ENCODE data around the gene JAM3. TPM values are rescaled to one million over a fixed set of nuclear protein-coding genes. Genes with fewer than 3 reads are reported as not detected.

The JAM3 gene
- total and polyA plus RNA-seq, 2 of the 8 experiments (the other 6 are each of a cell fraction or from before 2014, with no cell fraction given) = 19.6 to 42.8 TPM

DNA sequence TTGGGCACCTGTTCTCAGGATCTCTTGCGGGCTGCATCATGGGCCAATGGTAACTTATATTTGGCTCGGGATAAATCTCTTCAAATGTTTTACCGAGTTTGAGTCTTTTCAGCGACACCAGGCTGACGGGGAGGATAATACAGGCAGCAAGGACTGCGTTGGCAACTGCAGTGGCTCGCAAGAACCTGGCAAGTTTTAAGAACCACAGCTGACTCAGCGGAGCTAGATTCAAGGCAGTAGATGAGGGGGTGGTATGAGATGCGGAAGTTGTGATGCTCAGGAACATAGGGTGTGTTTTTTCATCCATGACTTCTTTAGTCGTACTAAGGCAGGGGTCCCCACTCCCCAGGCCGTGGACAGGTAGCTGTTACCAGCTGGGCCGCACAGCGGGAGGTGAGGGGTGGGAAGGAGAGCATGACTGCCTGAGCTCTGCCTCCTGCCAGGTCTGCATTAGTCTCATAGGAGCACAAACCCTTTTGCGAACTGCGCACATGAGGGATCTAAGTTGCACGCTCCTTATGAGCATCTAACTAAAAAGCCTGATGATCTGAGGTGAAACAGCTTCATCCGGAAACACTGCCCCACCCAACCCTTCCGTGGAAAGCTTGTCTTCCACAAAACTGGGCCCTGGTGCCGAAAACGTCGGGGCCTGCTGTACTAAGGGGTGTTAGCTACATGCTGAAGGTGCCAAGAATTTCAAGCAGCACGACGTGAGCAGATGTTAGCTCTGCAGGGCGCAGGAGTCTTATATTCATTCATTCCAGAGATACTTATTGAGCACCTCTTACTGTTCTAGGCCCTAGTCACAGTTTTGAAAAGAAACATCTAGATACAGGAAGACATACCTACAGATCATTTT is 6.4 kb upstream of the JAM3 start:
- DNase-seq (ENCODE audit: low read depth in 1 of 2, low spot score in 2 of 2) (peak in 1 of 2 experiments; percentile 40), FAIRE-seq (no peak)
- Histone ChIP-seq H2BK20ac (ENCODE audit: low read length) (no peak overlapping the region), H2BK12ac (ENCODE audit: low read depth, low read length) (no peak overlapping the region), H3K9me3 (ENCODE audit: insufficient read depth in 2 of 2, low read depth in 1 of 2, low read length in 1 of 2) (no peaks in the 10 kb centered on the region), H3K4ac (replicated peaks; ENCODE audit: insufficient read length, low read depth, low read length) (no peak overlapping the region), H2AK5ac (ENCODE audit: low read depth, low read length) (no peak overlapping the region), H4K20me1 (replicated peaks in 1 of 2; ENCODE audit: control insufficient read depth in 1 of 2, insufficient read depth in 2 of 2, low read length in 2 of 2) (no peaks in the 10 kb centered on the region), H2BK15ac (ENCODE audit: low read length) (no peak overlapping the region), H4K5ac (ENCODE audit: insufficient read length, low read depth, low read length) (no peak overlapping the region), H3K36me3 (ENCODE audit: control insufficient read depth in 2 of 4, insufficient read depth in 4 of 4, low read length in 3 of 4) (no peaks in the 10 kb centered on the region), H3K27me3 (replicated peaks in 1 of 4; ENCODE audit: control insufficient read depth in 3 of 4, extremely low read depth in 1 of 4, insufficient read depth in 3 of 4, low read length in 3 of 4) (no peaks in the 10 kb centered on the region), H2BK120ac (replicated peaks; ENCODE audit: low read depth, low read length) (no peak overlapping the region), H3K27ac (ENCODE audit: low read depth, low read length) (no peak overlapping the region), H3K56ac (replicated peaks; ENCODE audit: insufficient read length, low read depth, low read length) (no peak overlapping the region), H3K4me1 (replicated peaks in 1 of 4; ENCODE audit: control insufficient read depth in 3 of 4, insufficient read depth in 4 of 4, low read length in 3 of 4) (peaks cover 0 to 2% (median 0%) of the 10 kb centered on the region in 4 experiments; a peak in 2 of 7 replicates), H3K18ac (ENCODE audit: extremely low read depth, low read length) (peak overlapping the region; percentile 48; the same call in 1 of the 2 replicates), H3K4me3 (ENCODE audit: extremely low read depth in 1 of 4, insufficient read depth in 2 of 4, low read depth in 3 of 4, low read length in 4 of 4) (no peak overlapping the region), H3K14ac (ENCODE audit: insufficient read length) (no peak overlapping the region), H3K79me1 (ENCODE audit: low read depth, low read length) (no peaks in the 10 kb centered on the region), H2BK5ac (ENCODE audit: low read depth, low read length) (no peak overlapping the region), H3K23me2 (ENCODE audit: low read depth, low read length) (no peaks in the 10 kb centered on the region), H3K23ac (ENCODE audit: insufficient read length) (no peak overlapping the region), H3K4me2 (ENCODE audit: insufficient read depth in 1 of 2, low read depth in 2 of 2, low read length in 2 of 2) (no peak overlapping the region), H3K79me2 (ENCODE audit: control insufficient read depth in 1 of 2, insufficient read depth in 2 of 2, low read length in 2 of 2) (no peaks in the 10 kb centered on the region), H3K9ac (replicated peaks in 1 of 4; ENCODE audit: extremely low read depth in 1 of 4, low read depth in 3 of 4, low read length in 3 of 4) (no peak overlapping the region), H2AFZ (ENCODE audit: low read length) (no peak overlapping the region), H4K8ac (ENCODE audit: extremely low read depth, insufficient read depth, low read length) (peak overlapping the region; percentile 28; the same call in 1 of the 2 replicates), H4K91ac (replicated peaks; ENCODE audit: insufficient read length, low read length) (no peak overlapping the region)
- 89% methylated on average over 24 of the region's 24 CpGs; no CpG with 5 or more reads in 1 of the 2 experiments for WGBS, 2 experiments (ENCODE audit: extremely low coverage in 1 of 2, insufficient coverage in 1 of 2, insufficient read length in 1 of 2, insufficient replicate concordance in 2 of 2, low coverage in 1 of 2, low lambda C conversion rate in 2 of 2, missing lambda C conversion rate in 1 of 2)
- ChIA-PET CTCF (ENCODE audit: partially characterized antibody) (interaction anchor here (0.6 to 6.0 kb wide), 14 partner anchors 9 to 1011 kb away, joined by 3 to 49 read pairs (median 5); no protein-coding TSS in a partner anchor), POLR2A (ENCODE audit: partially characterized antibody) (interaction anchor here (1.5 kb wide), 1 partner anchor 14 kb away, joined by 3 read pairs; no protein-coding TSS in a partner anchor)
- no peak for TF ChIP-seq SAP30 (IDR thresholded peaks at IDR 0.05; ENCODE audit: insufficient read depth, insufficient replicate concordance, low read length)
- TF ChIP-seq CTBP2 (IDR thresholded peaks at IDR 0.05; ENCODE audit: borderline replicate concordance, insufficient read depth, insufficient read length, low read length) = no peak
- no peak for TF ChIP-seq BACH1 (IDR thresholded peaks at IDR 0.05; ENCODE audit: low read length)
- TF ChIP-seq GABPA (IDR thresholded peaks at IDR 0.05; ENCODE audit: borderline replicate concordance, insufficient read depth, low read length) = no peak

Data from H1 (cell line).